Measurements from ENCODE around the gene FUT3.

DNA sequence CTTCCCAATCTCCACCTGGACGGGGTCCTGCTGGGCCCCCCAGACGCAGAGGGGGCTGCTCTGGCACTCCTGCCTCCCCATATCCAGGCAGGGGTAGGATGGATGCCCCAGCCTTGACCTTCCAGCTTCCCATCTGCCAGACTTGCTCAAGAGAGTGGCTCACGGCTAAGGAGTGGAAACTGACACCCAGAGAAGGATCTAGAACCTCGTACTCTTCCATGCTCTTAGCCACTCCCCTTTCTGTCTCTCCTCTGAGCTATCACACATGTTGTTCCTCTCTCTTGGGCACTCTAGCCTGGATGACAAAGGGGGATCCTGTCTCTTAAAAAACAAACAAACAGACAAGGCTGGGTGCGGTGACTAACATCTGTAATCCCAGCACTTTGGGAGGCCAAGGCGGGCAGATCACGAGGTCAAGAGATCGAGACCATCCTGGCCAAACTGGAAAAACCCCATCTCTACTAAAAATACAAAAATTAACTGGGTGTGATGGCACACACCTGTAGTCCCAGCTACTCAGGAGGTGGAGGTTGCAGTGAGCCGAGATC lies 31.2 kb upstream of the FUT3 start:
- no peak for TF ChIP-seq POLR2AphosphoS5 (IDR thresholded peaks at IDR 0.05; ENCODE audit: low read depth, low read length)
- no peak for TF ChIP-seq CTCF (IDR thresholded peaks at IDR 0.05 in 2 of 3, conservative IDR thresholded peaks at IDR 0.05 in 1 of 3; ENCODE audit: borderline replicate concordance in 1 of 3, insufficient read depth in 1 of 3, low read depth in 2 of 3, low read length in 2 of 3)
- TF ChIP-seq RAD21 (IDR thresholded peaks at IDR 0.05; ENCODE audit: low read depth) = no peak
- TF ChIP-seq POLR2A (IDR thresholded peaks at IDR 0.05; ENCODE audit: borderline replicate concordance, extremely low read depth, insufficient read depth, insufficient read length) = no peak

Data from HCT116 (cell line).